ENCODE data around the gene C2orf42.
"Not testable (repeated sequence)": the region's sequence is repeated elsewhere in the genome, so short reads cannot be mapped to it uniquely, and the experiment has no call there.

The C2orf42 gene

GRCh38 chr2:70104231-70105111 is 86.3 kb downstream of the C2orf42 start:
- H3K4me3 ChIP-seq (ENCODE audit: low read depth, low read length), result no peak overlapping the region

GRCh38 chr2:70103531-70104061 is 87.2 kb downstream of the C2orf42 start:
- no peak overlapping the region for H3K4me3 ChIP-seq (ENCODE audit: low read depth, low read length)

- not testable (repeated sequence) for H3K4me3 ChIP-seq (ENCODE audit: low read depth, low read length)
Observed at GRCh38 chr2:70102323-70102905, 88.4 kb downstream of the C2orf42 start.

- not testable (repeated sequence) for H3K4me3 ChIP-seq (ENCODE audit: low read depth, low read length)
Observed at GRCh38 chr2:70101686-70102085, 89.1 kb downstream of the C2orf42 start.

GRCh38 chr2:70101174-70101573 is 89.6 kb downstream of the C2orf42 start:
- H3K4me3 ChIP-seq (ENCODE audit: low read depth, low read length), result no peak overlapping the region
